HCT116 (cell line): Measurements from ENCODE around the gene NF2. TPM values are rescaled to one million over a fixed set of nuclear protein-coding genes. Genes with fewer than 3 reads are reported as not detected.

ENCODE experiments used
- ATAC-seq: fragments of 200-7000 bp; cut with Tn5 transposase; 2 replicates; pipeline ENCODE4 v1.9.1; 2020; ENCODE audit warnings: mild to moderate bottlenecking, moderate library complexity
- BruUV-seq: library from RNA; stranded (reverse); fragments of 400-500 nt; replicated peaks from 2 replicates; lab custom pipeline; 2021; lab: Mats Ljungman, UMichigan
- CTCF ChIA-PET: fragments of 300-600 bp; sonication (Branson Sonifier 250); formaldehyde crosslinking; loops from one replicate; lab custom pipeline; 2021; ENCODE audit warnings: antibody characterized with exemption; lab: Charles Lee
- POLR2A ChIA-PET: fragments of 300-600, 350-600 bp; sonication (Branson Sonifier 250); formaldehyde crosslinking; loops from one replicate; lab custom pipeline; 2021; ENCODE audit warnings: antibody characterized with exemption; lab: Charles Lee
- RAD21 ChIA-PET, 2 experiments: fragments of 300-600 bp; sonication (Branson Sonifier 250); formaldehyde crosslinking; loops; one replicate each; lab custom pipeline; 2023; ENCODE audit warnings: low total read pairs in 2 of 2; ENCODE audit not compliant: uncharacterized antibody in 2 of 2, unreplicated experiment in 2 of 2, low non-redundant PET in 1 of 2; lab: Charles Lee
- DNase-seq: peaks from one replicate; pipeline ENCODE4 v3.0.0-alpha.2; 2010; ENCODE audit warnings: low read depth, low spot score
- H2AFZ ChIP-seq: fragments of 200-600 bp; shearing (Covaris generic), sonication (generic); 2 replicates; pipeline ENCODE4 v1.6.1; 2017; ENCODE audit warnings: low read depth, mixed run types, mixed read lengths, antibody characterized with exemption, low read length; ENCODE audit not compliant: poor library complexity, severe bottlenecking
- H3K27ac ChIP-seq: 2 replicates; pipeline ENCODE4 v1.5.1; 2012; ENCODE audit warnings: low read depth, low read length
- H3K27me3 ChIP-seq: fragments of 200-600 bp; sonication (generic); 2 replicates; pipeline ENCODE4 v1.6.1; 2016; ENCODE audit warnings: mixed run types, low read length, mixed read lengths; ENCODE audit not compliant: insufficient read depth
- H3K36me3 ChIP-seq, 2 experiments: fragments of 200-500 bp in 1 of 2; fragments of 200-600 bp in 1 of 2; sonication (Bioruptor generic) in 1 of 2; sonication (generic) in 1 of 2; 2 replicates each; pipeline versions ENCODE4 v1.5.1 to v1.6.1; 2014 to 2016; ENCODE audit warnings: low read length in 2 of 2, inconsistent platforms in 1 of 2, mixed read lengths in 1 of 2, mixed run types in 1 of 2; ENCODE audit not compliant: insufficient read depth in 2 of 2, control insufficient read depth in 1 of 2
- H3K4me1 ChIP-seq, 2 experiments: fragments of 200-600 bp in 1 of 2; sonication (generic) in 1 of 2; 2 replicates each; pipeline versions ENCODE4 v1.5.1 to v1.6.1; 2012 to 2017; ENCODE audit warnings: low read length in 2 of 2, inconsistent platforms in 1 of 2, mild to moderate bottlenecking in 1 of 2, mixed read lengths in 1 of 2, mixed run types in 1 of 2, moderate library complexity in 1 of 2; ENCODE audit not compliant: insufficient read depth in 2 of 2, control insufficient read depth in 1 of 2
- H3K4me2 ChIP-seq: fragments of 200-600 bp; sonication (generic); 2 replicates; pipeline ENCODE4 v1.6.1; 2017; ENCODE audit warnings: mixed run types, low read length, mixed read lengths
- H3K4me3 ChIP-seq, 2 experiments: fragments of 200-600 bp in 1 of 2; sonication (generic) in 1 of 2; replicated peaks in 1 of 2; 2 replicates each; pipeline ENCODE4 v1.5.1; 2011 to 2016; ENCODE audit warnings: low read length in 2 of 2, control low read depth in 1 of 2, low read depth in 1 of 2, mild to moderate bottlenecking in 1 of 2, mixed read lengths in 1 of 2, mixed run types in 1 of 2
- H3K79me2 ChIP-seq: fragments of 200-600 bp; sonication (generic); 2 replicates; pipeline ENCODE4 v1.6.1; 2017; ENCODE audit warnings: mild to moderate bottlenecking, mixed run types, low read length, moderate library complexity, mixed read lengths; ENCODE audit not compliant: insufficient read depth
- H3K9ac ChIP-seq: fragments of 200-600 bp; sonication (generic); 2 replicates; pipeline ENCODE4 v1.6.1; 2016; ENCODE audit warnings: low read length, mixed read lengths
- H3K9me2 ChIP-seq: fragments of 200-600 bp; sonication (generic), shearing (Covaris generic); 2 replicates; pipeline ENCODE4 v1.6.1; 2017; ENCODE audit warnings: mixed run types, mild to moderate bottlenecking, moderate library complexity; ENCODE audit not compliant: insufficient read depth
- H3K9me3 ChIP-seq, 2 experiments: fragments of 200-500 bp in 1 of 2; fragments of 200-600 bp in 1 of 2; sonication (Bioruptor generic) in 1 of 2; sonication (generic) in 1 of 2; 2 replicates each; pipeline ENCODE4 v1.6.1; 2014 to 2017; ENCODE audit warnings: low read length in 2 of 2, mixed read lengths in 2 of 2, inconsistent platforms in 1 of 2, low read depth in 1 of 2, mild to moderate bottlenecking in 1 of 2, mixed run types in 1 of 2, moderate library complexity in 1 of 2; ENCODE audit not compliant: control insufficient read depth in 1 of 2, insufficient read depth in 1 of 2
- H4K20me1 ChIP-seq: fragments of 200-600 bp; sonication (generic), shearing (Covaris generic); 2 replicates; pipeline ENCODE4 v1.6.1; 2017; ENCODE audit warnings: mixed run types, mild to moderate bottlenecking, moderate library complexity; ENCODE audit not compliant: insufficient read depth
- CBX3 ChIP-seq: IDR thresholded peaks from 2 replicates; pipeline ENCODE4 v1.6.1; 2012; ENCODE audit warnings: low read depth
- EGR1 ChIP-seq: IDR thresholded peaks from 2 replicates; pipeline ENCODE4 v1.6.1; 2012; ENCODE audit warnings: low read depth
- EZH2 ChIP-seq: fragments of 200-600 bp; sonication (generic); IDR thresholded peaks from 2 replicates; pipeline ENCODE4 v1.6.1; 2017; ENCODE audit warnings: antibody characterized with exemption, mixed run types
- FOSL1 ChIP-seq: IDR thresholded peaks from 2 replicates; pipeline ENCODE4 v1.6.1; 2012; ENCODE audit warnings: low read depth
- POLR2A ChIP-seq: IDR thresholded peaks from 2 replicates; pipeline ENCODE4 v1.7.0; 2011; ENCODE audit warnings: borderline replicate concordance; ENCODE audit not compliant: insufficient read depth, insufficient read length; ENCODE audit errors: extremely low read depth
- POLR2AphosphoS5 ChIP-seq: IDR thresholded peaks from 2 replicates; pipeline ENCODE4 v1.6.1; 2011; ENCODE audit warnings: mild to moderate bottlenecking, low read depth, low read length, moderate library complexity
- RAD21 ChIP-seq: IDR thresholded peaks from 2 replicates; pipeline ENCODE4 v1.6.1; 2012; ENCODE audit warnings: low read depth, mild to moderate bottlenecking
- SP1 ChIP-seq: IDR thresholded peaks from 2 replicates; pipeline ENCODE4 v1.6.1; 2012; ENCODE audit warnings: low read depth
- SRF ChIP-seq: IDR thresholded peaks from 2 replicates; pipeline ENCODE4 v1.6.1; 2012; ENCODE audit warnings: low read depth
- ZFX ChIP-seq: fragments of 450-650 bp; IDR thresholded peaks from 2 replicates; pipeline ENCODE4 v1.6.1; 2017
- intact Hi-C: fragments of 100-400 bp; cut with micrococcal nuclease; formaldehyde crosslinking; loops from 2 replicates; pipeline ENCODE4 v1.10.0; 2022
- total RNA-seq: library from RNA; stranded (reverse); gene quantifications from one replicate; pipeline ENCODE4 v1.2.1, GENCODE V29; 2021; ENCODE audit not compliant: unreplicated experiment
- TF ChIP-seq, protein P1 (sequence below): IDR thresholded peaks from 2 replicates; pipeline ENCODE4 v1.6.1; 2012; ENCODE audit warnings: low read depth
- TF ChIP-seq, protein P2 (sequence below): IDR thresholded peaks from 2 replicates; pipeline ENCODE4 v1.6.1; 2011; ENCODE audit warnings: mild to moderate bottlenecking, low read length, moderate library complexity; ENCODE audit not compliant: insufficient replicate concordance; ENCODE audit errors: extremely low read depth
- TF ChIP-seq, protein P3 (sequence below), 3 experiments: fragments of 200-600 bp in 1 of 3; sonication (generic) in 1 of 3; IDR thresholded peaks in 2 of 3; conservative IDR thresholded peaks in 1 of 3; 2 replicates each; pipeline ENCODE4 v1.5.1; 2012 to 2017; ENCODE audit warnings: low read depth in 2 of 3, low read length in 2 of 3, antibody characterized with exemption in 1 of 3, borderline replicate concordance in 1 of 3, control low read depth in 1 of 3, mild to moderate bottlenecking in 1 of 3, mixed read lengths in 1 of 3, mixed run types in 1 of 3, moderate library complexity in 1 of 3; ENCODE audit not compliant: insufficient read depth in 1 of 3

Gene NF2
- total RNA-seq, 1 experiment from 2014 or later: 70.2 TPM

DNA sequence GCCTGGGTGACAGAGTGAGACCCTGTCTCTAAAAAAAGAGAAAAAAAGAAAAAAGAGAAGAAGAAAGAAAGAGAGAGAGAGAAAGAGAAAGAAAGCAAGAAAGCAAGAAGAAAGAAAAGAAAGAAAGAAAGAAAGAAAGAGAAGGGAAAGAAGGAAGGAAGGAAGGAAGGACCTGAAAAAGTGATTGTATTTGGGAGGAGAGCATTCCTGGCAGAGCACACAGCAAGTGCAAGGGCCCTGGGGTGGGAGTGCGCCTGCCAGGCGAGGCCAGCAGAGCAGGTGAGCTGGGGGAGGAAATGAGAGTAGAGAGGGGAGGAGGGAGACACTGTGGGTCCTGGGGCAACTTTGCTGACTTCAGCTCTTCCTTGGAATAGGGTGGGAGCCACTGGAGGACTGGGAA, 108.7 kb downstream of the NF2 start:
- H3K9me3 ChIP-seq: no peaks in the 10 kb centered on the region
- H3K4me1 ChIP-seq: no peaks in the 10 kb centered on the region
- no peaks in the 10 kb centered on the region for H3K9me2 ChIP-seq
- no TSS peak for BruUV-seq
- no peaks in the 10 kb centered on the region for H3K27me3 ChIP-seq
- ATAC-seq: no peak
- no peak overlapping the region for H3K4me3 ChIP-seq
- H2AFZ ChIP-seq: no peak overlapping the region
- no peak overlapping the region for H3K27ac ChIP-seq
- POLR2A ChIA-PET: no interaction called here
- no peaks in the 10 kb centered on the region for H3K36me3 ChIP-seq
- no peak for TF ChIP-seq RAD21
- TF ChIP-seq SRF: no peak
- TF ChIP-seq EZH2: no peak
- TF ChIP-seq FOSL1: no peak
- TF ChIP-seq, protein P1, sequence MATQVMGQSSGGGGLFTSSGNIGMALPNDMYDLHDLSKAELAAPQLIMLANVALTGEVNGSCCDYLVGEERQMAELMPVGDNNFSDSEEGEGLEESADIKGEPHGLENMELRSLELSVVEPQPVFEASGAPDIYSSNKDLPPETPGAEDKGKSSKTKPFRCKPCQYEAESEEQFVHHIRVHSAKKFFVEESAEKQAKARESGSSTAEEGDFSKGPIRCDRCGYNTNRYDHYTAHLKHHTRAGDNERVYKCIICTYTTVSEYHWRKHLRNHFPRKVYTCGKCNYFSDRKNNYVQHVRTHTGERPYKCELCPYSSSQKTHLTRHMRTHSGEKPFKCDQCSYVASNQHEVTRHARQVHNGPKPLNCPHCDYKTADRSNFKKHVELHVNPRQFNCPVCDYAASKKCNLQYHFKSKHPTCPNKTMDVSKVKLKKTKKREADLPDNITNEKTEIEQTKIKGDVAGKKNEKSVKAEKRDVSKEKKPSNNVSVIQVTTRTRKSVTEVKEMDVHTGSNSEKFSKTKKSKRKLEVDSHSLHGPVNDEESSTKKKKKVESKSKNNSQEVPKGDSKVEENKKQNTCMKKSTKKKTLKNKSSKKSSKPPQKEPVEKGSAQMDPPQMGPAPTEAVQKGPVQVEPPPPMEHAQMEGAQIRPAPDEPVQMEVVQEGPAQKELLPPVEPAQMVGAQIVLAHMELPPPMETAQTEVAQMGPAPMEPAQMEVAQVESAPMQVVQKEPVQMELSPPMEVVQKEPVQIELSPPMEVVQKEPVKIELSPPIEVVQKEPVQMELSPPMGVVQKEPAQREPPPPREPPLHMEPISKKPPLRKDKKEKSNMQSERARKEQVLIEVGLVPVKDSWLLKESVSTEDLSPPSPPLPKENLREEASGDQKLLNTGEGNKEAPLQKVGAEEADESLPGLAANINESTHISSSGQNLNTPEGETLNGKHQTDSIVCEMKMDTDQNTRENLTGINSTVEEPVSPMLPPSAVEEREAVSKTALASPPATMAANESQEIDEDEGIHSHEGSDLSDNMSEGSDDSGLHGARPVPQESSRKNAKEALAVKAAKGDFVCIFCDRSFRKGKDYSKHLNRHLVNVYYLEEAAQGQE: no peak
- TF ChIP-seq POLR2AphosphoS5: no peak
- no peak for TF ChIP-seq SP1
- TF ChIP-seq, protein P2, sequence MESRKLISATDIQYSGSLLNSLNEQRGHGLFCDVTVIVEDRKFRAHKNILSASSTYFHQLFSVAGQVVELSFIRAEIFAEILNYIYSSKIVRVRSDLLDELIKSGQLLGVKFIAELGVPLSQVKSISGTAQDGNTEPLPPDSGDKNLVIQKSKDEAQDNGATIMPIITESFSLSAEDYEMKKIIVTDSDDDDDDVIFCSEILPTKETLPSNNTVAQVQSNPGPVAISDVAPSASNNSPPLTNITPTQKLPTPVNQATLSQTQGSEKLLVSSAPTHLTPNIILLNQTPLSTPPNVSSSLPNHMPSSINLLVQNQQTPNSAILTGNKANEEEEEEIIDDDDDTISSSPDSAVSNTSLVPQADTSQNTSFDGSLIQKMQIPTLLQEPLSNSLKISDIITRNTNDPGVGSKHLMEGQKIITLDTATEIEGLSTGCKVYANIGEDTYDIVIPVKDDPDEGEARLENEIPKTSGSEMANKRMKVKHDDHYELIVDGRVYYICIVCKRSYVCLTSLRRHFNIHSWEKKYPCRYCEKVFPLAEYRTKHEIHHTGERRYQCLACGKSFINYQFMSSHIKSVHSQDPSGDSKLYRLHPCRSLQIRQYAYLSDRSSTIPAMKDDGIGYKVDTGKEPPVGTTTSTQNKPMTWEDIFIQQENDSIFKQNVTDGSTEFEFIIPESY: no peak
- TF ChIP-seq, protein P3, sequence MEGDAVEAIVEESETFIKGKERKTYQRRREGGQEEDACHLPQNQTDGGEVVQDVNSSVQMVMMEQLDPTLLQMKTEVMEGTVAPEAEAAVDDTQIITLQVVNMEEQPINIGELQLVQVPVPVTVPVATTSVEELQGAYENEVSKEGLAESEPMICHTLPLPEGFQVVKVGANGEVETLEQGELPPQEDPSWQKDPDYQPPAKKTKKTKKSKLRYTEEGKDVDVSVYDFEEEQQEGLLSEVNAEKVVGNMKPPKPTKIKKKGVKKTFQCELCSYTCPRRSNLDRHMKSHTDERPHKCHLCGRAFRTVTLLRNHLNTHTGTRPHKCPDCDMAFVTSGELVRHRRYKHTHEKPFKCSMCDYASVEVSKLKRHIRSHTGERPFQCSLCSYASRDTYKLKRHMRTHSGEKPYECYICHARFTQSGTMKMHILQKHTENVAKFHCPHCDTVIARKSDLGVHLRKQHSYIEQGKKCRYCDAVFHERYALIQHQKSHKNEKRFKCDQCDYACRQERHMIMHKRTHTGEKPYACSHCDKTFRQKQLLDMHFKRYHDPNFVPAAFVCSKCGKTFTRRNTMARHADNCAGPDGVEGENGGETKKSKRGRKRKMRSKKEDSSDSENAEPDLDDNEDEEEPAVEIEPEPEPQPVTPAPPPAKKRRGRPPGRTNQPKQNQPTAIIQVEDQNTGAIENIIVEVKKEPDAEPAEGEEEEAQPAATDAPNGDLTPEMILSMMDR (IDR thresholded peaks at IDR 0.05 in 2 of 3, conservative IDR thresholded peaks at IDR 0.05 in 1 of 3; ENCODE audit: borderline replicate concordance in 1 of 3, insufficient read depth in 1 of 3, low read depth in 2 of 3, low read length in 2 of 3): no peak
- no peak for TF ChIP-seq POLR2A
- TF ChIP-seq EGR1: no peak
- TF ChIP-seq ZFX: no peak
- TF ChIP-seq CBX3: no peak
- H3K4me2 ChIP-seq: no peak overlapping the region
- no peaks in the 10 kb centered on the region for H4K20me1 ChIP-seq
- RAD21 ChIA-PET: no interaction called here
- intact Hi-C loops: no loop called here
- no peak for DNase-seq
- no peaks in the 10 kb centered on the region for H3K79me2 ChIP-seq
- no peak overlapping the region for H3K9ac ChIP-seq
- CTCF ChIA-PET: interaction anchor here (1.3 kb wide), 1 partner anchor 11 kb away, joined by 4 read pairs; no protein-coding TSS in a partner anchor
